HG03097 (cell line): ENCODE measurements around the gene RNASE7.
"Not testable (repeated sequence)": the region's sequence is repeated elsewhere in the genome, so short reads cannot be mapped to it uniquely, and the experiment has no call there.

Experiments
- ATAC-seq: cut with Tn5 transposase; IDR thresholded peaks from one replicate; pipeline ENCODE4 v1.9.1; 2021; ENCODE audit not compliant: unreplicated experiment, low FRiP score

The RNASE7 gene, protein sequence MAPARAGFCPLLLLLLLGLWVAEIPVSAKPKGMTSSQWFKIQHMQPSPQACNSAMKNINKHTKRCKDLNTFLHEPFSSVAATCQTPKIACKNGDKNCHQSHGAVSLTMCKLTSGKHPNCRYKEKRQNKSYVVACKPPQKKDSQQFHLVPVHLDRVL

GRCh38 chr14:21041676-21042433, at the start of gene RNASE7:
Gene RNASE7 (plus strand): TSS chr14:21042362. CDS start chr14:21042993, 631 bp downstream.
- ATAC-seq = no peak

- no peak for ATAC-seq
These were observed 45.6 kb upstream of the RNASE7 start for GRCh38 chr14:20996521-20996920.

DNA sequence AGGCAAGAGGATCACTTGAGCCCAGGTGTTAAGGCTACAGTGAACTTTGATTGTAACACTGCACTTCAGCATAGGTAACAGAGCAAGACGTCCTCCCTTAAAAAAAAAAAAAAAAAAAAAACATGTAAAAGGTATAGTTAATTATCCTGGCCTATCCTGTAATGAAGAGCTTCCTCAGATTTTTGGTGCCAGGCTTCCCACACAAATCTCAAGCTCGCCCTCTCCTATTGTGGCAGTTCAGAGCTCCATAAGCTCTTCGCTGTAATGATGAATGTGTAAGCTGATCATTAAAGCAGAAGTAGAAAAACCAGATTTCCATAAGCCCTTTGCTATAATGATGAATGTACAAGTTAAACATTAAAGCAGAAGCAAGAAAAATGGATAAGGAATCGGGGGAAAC, 45.0 kb upstream of the RNASE7 start:
- no peak for ATAC-seq

- ATAC-seq = no peak
These were observed 44.6 kb upstream of the RNASE7 start for GRCh38 chr14:20997564-20997963.

DNA sequence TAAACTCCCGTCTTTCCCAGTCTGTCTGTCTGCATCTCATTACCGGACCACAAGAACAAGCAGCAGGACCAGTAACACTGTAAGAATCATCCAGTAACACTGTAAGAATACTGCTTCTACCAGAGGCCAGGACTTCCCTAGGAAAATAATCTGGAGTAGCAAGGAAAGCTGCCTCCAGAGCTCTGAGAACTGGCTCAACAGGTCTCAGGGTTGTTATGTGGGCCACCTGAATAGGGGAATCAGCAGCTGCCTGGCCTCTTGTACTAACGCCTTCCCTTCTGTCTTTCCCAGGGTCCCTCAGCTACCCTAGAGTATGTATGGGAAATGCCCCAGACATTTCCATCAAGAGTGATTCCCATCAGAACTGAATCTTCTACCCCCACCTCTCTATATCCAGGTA, 44.0 kb upstream of the RNASE7 start:
- no peak for ATAC-seq

GRCh38 chr14:20998674-20999366, 43.3 kb upstream of the RNASE7 start, which contains the start of gene SLC39A2:
Gene SLC39A2 (plus strand): TSS chr14:20999293. CDS start chr14:20999447, 154 bp downstream.
- no peak for ATAC-seq

- no peak for ATAC-seq
These were observed 42.6 kb upstream of the RNASE7 start for GRCh38 chr14:20999591-20999990.

GRCh38 chr14:21001218-21001617, 40.9 kb upstream of the RNASE7 start:
- ATAC-seq = no peak

DNA sequence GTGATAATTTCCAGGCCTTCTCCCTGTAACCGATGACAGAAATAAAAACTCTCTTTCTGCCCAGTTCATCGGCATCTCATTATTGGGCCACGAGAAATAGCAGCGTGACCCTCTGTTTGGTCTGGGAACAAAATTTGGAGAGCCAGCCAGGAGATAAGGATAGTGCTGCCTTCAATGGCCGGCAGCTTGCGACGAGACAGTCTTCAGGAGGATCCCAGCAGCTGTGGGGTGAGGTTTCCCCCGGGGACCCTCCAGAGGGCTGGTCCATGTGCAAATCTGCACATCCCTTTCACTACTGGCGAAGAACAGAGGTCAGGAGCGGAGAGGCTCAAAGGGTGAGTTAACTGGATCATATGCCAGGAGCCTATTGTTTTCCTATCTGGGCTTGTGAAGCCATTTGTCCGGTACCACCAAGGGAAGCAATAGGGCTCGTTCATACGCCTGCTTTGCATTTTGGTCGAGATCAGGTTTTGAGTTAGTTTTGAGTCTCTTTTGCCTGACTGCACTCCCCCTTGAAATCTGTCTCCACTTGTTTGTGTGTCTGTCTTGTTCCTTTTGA, 38.3 kb upstream of the RNASE7 start:
- no peak for ATAC-seq

DNA sequence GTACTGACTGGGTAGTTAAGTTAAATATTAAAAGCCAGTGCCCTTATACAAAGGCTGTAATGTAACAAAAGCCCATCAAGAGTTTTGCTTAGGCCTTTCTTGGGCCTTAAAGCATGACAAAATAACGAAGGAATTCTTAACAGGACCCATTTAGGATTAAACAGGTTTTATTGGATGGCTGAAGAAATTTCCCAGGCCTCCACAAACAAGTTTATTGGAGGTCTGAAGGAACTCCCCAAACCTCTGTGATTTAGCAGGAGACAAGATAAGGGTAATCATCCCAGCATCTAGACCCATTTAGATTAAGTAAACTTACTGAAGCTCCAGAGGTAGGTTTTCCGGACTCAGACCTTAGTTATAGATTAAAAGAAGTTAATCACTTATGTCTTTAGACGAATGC, 32.4 kb upstream of the RNASE7 start:
- not testable (repeated sequence) for ATAC-seq

GRCh38 chr14:21011136-21011535, 31.0 kb upstream of the RNASE7 start:
- ATAC-seq = no peak

DNA sequence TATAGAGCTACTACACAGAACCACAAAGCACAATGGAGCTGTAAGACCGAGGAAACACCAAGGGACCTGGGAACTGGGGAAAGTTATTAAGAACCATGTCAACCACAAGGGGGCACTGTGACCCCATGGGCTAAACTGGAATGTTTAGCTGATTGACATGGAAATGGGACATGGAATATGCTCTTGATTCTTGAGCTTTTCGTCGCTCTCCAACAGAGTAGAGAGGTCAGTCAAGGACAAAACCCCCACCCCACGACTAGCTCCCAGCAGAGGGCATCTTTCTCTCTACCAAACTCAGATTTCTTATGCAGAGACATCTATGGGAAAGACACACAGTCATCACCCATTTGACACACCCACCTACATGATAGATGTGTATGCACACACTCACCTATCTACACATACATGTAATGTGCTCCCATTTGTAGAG, 27.4 kb upstream of the RNASE7 start:
- ATAC-seq = no peak

DNA sequence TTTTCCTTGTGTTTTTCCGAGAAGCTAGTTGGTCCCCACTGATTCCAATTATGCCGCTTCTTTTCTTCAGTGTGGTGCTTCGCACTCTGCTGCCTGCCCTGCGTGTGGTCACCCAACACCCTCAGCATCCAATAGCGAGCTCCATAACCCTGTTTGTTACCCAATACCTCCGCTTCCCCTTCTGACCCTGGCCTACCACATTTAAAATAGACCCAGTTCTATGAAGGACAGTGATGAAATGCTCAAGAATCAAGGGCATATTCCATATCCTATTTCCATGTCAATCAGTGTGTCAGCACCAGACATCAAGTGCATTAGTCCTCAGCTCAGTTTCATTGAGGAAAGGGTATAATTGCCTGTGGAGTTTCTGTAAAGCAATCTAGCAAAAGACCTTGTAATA, 26.9 kb upstream of the RNASE7 start:
- no peak for ATAC-seq

- ATAC-seq = no peak
These were observed 25.6 kb upstream of the RNASE7 start for GRCh38 chr14:21016413-21017190.

GRCh38 chr14:21017528-21018245, 24.5 kb upstream of the RNASE7 start:
- no peak for ATAC-seq

- ATAC-seq = no peak
These were observed 23.9 kb upstream of the RNASE7 start for GRCh38 chr14:21018286-21018685.

DNA sequence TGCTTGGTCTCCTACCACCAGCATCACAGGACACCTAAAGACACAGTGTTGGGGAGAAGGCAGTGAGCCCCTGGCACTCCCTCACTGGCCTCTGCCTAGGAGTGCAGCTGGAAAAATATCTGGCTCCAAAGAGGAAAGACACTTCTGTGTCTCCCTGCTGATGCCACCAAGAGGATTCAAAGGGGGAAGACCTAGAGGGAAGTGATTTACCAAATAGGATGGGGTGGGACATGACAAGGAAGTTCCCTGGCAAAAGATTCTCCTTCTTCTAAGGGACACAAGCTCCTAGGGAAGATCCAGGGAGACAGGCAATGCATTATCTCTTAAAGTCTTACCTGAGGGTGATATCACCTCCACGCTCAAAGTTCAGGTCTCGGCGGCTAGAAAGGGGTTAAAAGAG, 23.4 kb upstream of the RNASE7 start:
- no peak for ATAC-seq

GRCh38 chr14:21019366-21019765, 22.8 kb upstream of the RNASE7 start:
- ATAC-seq = no peak

DNA sequence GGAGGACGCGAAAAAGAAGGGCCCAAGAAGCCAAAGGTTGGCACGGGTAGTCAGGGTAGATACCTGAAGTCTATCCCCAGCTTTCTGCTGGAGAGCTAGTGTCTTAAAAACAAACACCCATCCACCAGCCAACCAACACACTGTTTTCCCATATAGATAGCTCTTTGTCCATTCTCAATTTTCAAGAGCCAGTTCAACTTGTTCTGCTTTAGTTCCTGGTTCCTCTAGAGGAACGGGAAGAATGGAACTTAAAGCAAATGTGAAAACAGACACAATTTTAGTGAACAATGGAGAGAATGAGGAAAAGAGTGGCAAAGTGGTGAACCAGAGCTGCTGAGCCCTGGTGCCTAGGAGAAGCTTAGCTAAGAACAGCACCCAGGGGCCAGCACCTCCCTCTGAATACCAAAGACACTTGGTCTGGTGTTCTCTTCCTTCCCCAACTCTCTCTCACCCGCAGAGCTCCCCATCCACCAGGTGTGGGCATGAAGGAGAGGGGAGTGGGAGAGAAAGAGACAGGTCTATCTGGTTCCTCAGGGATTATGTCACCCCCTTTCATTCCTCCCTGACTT, 21.1 kb upstream of the RNASE7 start:
- ATAC-seq = no peak

GRCh38 chr14:21022686-21023085, 19.5 kb upstream of the RNASE7 start:
- ATAC-seq = no peak
